Spleen (tissue), 7 donors: Measurements from ENCODE around the gene GOLPH3.

Source experiments
- CTCF ChIP-seq, 11 experiments: fragments of 200-600 bp in 7 of 11; fragments of 450-650 bp in 4 of 11; sonication (generic) in 4 of 11; IDR thresholded peaks in 8 of 11; conservative IDR thresholded peaks in 3 of 11; 1 replicate in 7 of 11; 2 replicates in 4 of 11; pipeline versions ENCODE4 v1.4.0 to v1.8.0; 2016 to 2021; ENCODE audit warnings: antibody characterized with exemption in 11 of 11, inconsistent platforms in 4 of 11, mild to moderate bottlenecking in 1 of 11
- POLR2A ChIP-seq, 3 donors: fragments of 450-650 bp; IDR thresholded peaks; one replicate each; pipeline ENCODE4 v1.5.1; 2017; ENCODE audit warnings: antibody characterized with exemption in 3 of 3, mild to moderate bottlenecking in 1 of 3
- POLR2AphosphoS5 ChIP-seq, 3 donors: sonication (generic); formaldehyde crosslinking; IDR thresholded peaks; one replicate each; pipeline ENCODE4 v1.5.1; 2017; ENCODE audit warnings: antibody characterized with exemption in 3 of 3
- donor health status: DM: no; HTN: no; CAD: no; lungs with moderate emphysema.
- donor health status: DM: no; HTN: no; CAD: no.
- donor health status: DM: no; HTN: no; CAD: no.

GRCh38 chr5:32090755-32091128 lies 83.4 kb downstream of the GOLPH3 start:
- TF ChIP-seq POLR2A (IDR thresholded peaks at IDR 0.05): no peak
- TF ChIP-seq CTCF (IDR thresholded peaks at IDR 0.05 in 8 of 11, conservative IDR thresholded peaks at IDR 0.05 in 3 of 11): no peak
- TF ChIP-seq POLR2AphosphoS5 (IDR thresholded peaks at IDR 0.05): no peak
